Activated naive CD4-positive, alpha-beta T cell treated with anti-CD3 and anti-CD28 coated beads, Interleukin-2, amount 50 U/mL, for 72 hours (primary cell): ENCODE results near the gene ABCB11. TPM values are rescaled to one million over a fixed set of nuclear protein-coding genes. Genes with fewer than 3 reads are reported as not detected.
"Not testable (repeated sequence)": the region's sequence is repeated elsewhere in the genome, so short reads cannot be mapped to it uniquely, and the experiment has no call there.

ENCODE experiments used
- ATAC-seq, 2 donors: fragments of 150-1000 bp; cut with Tn5 transposase; 2 replicates each; pipeline ENCODE4 v1.10.0; 2021; ENCODE audit warnings: mild to moderate bottlenecking in 2 of 2, moderate library complexity in 2 of 2
- DNase-seq, 2 donors: peaks; one replicate each; pipeline ENCODE4 v3.0.0; 2021 to 2022; ENCODE audit warnings: low spot score in 2 of 2
- H3K27ac Mint-ChIP-seq, 2 donors: one replicate each; pipeline ENCODE4 v1.8.0; 2022; ENCODE audit warnings: mild to moderate bottlenecking in 2 of 2, mixed read lengths in 2 of 2
- H3K36me3 Mint-ChIP-seq, 2 donors: one replicate each; pipeline ENCODE4 v1.8.0; 2022; ENCODE audit warnings: mixed read lengths in 2 of 2
- H3K9me3 Mint-ChIP-seq, 2 donors: one replicate each; pipeline ENCODE4 v1.8.0; 2022; ENCODE audit warnings: mixed read lengths in 2 of 2
- total RNA-seq, 2 donors: library from RNA; stranded (reverse); gene quantifications; one replicate each; pipeline ENCODE4 v1.2.3, GENCODE V29; 2022

Gene ABCB11
- total RNA-seq, 2 donors from 2014 or later, result not detected

DNA sequence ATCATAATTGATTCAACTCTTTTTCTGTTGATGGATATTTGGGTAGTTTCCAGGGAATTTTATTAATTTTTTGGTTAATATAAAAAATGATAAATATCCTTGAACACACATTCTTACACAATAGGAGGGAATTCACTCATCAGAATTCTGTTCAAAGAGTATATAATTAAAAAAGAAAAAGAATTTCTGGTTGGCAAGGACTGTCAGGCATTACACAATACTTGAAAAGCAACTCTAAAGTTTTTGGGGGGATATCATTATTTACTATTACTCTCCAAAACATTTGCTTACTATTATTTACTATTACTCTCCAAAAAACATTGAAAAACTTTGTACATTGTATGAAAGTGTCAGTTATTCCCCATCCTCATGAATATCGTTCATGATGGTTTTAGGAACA, 92.1 kb downstream of the ABCB11 start:
- H3K27ac Mint-ChIP-seq, result no peak overlapping the region
- DNase-seq (no peak), ATAC-seq (no peak)

DNA sequence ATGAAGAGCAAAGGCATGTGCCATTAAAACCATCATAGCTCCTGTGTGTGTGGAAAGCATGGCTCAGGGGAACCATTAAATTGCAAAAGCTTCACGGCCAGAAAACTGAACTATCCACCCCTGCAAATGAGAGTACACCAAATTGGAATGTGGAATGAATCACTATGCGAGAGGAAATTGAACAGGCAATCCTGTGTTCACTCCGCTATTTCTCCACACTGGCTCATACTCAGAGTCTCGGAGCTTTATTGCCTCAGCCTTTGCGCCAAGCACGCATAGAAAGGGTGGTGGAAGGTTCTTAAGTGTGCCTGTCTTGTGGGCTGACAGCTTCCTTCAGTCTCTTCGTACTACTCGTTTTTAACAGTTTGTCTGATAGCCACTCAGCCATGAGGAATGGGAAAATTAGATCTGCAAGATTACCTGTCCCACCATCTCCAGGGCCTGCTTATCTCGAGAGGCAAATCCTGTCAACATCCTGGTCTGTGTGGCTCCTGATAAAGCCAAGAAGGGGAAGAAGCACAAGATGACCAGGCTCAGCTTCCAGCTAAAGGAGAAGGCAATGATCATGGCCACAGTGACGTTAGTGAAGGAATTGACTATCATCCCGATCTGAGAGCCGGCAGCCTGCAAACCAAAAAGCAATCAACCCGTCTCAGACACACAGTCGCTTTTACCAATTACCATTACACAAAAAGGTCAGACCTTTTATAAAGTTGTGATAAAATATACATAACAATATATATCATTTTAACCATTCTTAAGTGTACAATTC, 95.1 kb downstream of the ABCB11 start:
- no peak overlapping the region for H3K27ac Mint-ChIP-seq
- no peak for DNase-seq
- H3K9me3 Mint-ChIP-seq, result no peaks in the 10 kb centered on the region
- ATAC-seq, result no peak
- no peaks in the 10 kb centered on the region for H3K36me3 Mint-ChIP-seq

More for the DNA sequence above, 92.1 kb downstream of the ABCB11 start:
- H3K36me3 Mint-ChIP-seq, result no peaks in the 10 kb centered on the region
- no peaks in the 10 kb centered on the region for H3K9me3 Mint-ChIP-seq

DNA sequence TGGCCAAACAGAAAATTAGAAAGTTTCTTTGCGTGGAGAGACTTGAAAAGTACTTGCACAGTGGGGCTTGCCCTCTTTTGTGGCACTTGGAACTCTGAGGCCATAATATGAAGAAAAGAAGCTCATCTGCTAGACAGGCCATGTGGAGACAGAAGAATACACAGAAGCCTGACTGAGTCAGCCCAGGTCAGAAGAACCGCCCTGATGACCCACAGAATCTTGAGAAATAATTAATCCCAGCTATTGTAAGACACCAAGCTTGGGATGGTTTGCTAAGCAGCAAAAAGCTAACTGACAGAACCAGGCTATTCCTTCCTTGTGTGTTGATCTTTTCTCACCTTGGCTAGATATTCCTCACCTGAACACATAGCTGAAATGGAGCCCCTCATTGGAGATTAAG, 96.3 kb downstream of the ABCB11 start:
- ATAC-seq (no peak), DNase-seq (no peak)
- Mint-ChIP-seq H3K36me3 (no peaks in the 10 kb centered on the region), H3K27ac (no peak overlapping the region), H3K9me3 (no peaks in the 10 kb centered on the region)

DNA sequence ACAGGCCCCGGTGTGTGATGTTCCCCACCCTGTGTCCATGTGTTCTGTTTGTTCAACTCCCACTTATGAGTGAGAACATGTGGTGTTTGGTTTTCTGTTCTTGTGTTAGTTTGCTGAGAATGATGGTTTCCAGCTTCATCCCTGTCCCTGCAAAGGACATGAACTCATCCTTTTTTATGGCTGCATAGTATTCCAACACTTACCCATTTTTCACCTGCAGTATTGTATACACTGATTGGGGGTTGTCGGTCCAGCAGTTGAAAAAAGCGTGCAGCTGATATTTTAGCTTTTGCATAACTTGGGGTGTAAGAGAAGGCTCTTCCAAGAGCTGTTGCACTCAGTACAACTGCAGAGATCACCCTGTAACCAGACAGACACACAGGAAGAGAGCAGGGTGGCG, 99.0 kb downstream of the ABCB11 start:
- H3K27ac Mint-ChIP-seq, ATAC-seq, H3K9me3 Mint-ChIP-seq, DNase-seq, H3K36me3 Mint-ChIP-seq: not testable (repeated sequence)

DNA sequence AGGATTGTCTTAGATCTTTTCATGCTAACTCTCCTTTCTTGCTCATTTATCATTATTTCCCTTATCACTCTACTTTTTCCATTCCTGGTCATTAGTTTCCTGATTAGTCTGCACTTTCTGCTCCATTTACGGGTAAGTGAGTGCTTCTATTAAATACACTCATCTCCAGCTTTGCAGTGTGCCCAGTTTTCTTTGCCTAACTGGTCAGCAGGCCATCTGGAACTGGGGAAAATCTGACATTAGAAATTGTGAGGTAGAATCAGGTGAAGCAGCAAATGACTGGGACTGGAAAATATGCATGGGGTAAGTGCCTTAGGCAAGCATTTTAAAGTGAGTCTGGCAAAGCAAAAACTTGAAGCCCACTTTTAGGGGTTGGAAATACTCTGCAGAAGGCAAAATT, 100.9 kb downstream of the ABCB11 start:
- DNase-seq (no peak), ATAC-seq (no peak)
- no peak overlapping the region for H3K27ac Mint-ChIP-seq
- no peaks in the 10 kb centered on the region for H3K9me3 Mint-ChIP-seq
- no peaks in the 10 kb centered on the region for H3K36me3 Mint-ChIP-seq

DNA sequence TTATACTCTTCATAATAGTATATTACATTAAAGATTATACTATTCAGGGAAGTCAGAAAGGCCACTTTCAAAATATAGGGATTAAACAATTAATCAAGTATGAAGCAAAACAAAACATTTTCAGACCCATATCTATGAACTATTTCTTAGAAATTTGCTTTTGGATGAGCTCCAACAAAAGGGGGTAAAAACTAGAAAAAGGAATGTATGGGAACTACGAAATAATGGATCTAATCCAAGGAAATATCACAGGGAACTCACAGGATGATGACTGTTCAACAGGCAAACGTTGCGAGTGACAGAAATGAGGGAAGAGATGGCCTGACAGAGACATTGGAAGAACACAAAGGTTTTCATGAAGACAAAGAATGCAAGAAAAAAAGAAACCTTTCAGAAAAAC, 102.1 kb downstream of the ABCB11 start:
- no peaks in the 10 kb centered on the region for H3K36me3 Mint-ChIP-seq
- no peaks in the 10 kb centered on the region for H3K9me3 Mint-ChIP-seq
- DNase-seq (no peak), ATAC-seq (no peak)
- no peak overlapping the region for H3K27ac Mint-ChIP-seq

DNA sequence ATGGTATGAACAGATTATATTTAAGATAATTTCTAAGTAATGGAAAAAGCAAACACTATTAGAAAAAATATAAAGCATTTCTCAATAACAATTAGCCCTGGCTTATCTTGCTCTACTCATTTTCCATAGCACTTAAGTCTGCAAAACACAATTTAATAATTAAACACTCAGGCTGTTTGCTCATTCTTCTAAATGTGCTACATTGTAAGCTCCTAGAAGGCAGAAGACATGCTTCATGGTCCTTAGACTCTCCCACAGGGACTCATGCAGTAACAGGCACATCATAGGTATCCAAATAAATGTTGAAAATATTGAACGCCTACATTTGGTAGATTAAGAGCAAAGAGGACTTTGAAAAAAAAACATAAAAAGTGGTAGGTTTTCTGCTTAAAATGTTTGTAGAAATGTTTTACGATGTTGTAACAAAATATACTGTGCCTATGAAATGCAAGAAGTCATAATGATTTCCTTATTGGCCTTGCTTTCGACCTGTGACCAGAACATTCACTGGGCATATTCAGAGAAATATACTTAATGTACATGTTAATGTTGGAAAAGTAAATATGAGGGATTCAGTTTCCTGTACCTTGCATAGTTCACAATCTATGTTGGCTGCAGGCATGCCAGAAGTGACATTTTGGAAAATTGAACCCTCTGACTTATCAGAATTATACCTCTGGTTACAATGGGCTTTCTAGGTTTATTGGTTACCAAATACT, 102.9 kb downstream of the ABCB11 start:
- DNase-seq (no peak), ATAC-seq (no peak)
- H3K36me3 Mint-ChIP-seq, result no peaks in the 10 kb centered on the region
- no peaks in the 10 kb centered on the region for H3K9me3 Mint-ChIP-seq
- no peak overlapping the region for H3K27ac Mint-ChIP-seq

DNA sequence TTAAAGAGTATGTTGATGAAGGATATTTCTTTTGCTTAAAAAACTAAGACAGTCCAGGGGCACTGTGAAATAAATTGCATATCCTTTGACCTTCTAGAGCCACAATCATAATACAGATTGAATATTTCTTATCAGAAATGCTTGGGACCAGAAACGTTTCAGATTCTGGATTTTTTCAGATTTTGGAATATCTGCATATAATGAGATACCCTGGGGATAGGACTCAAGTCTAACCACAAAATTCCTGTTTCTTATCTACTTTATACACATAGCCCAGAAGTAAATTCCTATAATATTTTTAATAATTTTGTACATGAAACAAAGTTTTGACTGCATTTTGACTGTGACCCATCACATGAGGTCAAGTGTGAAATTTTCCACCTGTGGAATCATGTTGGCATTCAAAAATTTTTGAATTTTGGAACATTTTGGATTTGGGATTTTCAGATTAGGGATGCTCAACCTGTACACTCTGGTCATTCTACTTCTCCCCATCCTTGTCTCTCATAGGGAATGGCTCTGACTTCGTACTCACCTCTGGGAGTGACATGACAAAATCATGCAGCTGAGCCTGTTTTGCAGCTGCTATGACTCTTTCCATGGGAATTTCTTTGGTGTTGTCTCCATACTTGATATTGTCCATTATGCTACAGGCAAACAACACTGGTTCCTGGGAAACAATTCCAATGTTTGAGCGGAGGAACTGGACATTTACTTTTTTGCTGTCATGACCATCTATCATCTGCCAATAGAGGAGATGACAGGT, 104.3 kb downstream of the ABCB11 start:
- DNase-seq (no peak), ATAC-seq (no peak)
- Mint-ChIP-seq H3K36me3 (no peaks in the 10 kb centered on the region), H3K9me3 (no peaks in the 10 kb centered on the region), H3K27ac (no peak overlapping the region)

DNA sequence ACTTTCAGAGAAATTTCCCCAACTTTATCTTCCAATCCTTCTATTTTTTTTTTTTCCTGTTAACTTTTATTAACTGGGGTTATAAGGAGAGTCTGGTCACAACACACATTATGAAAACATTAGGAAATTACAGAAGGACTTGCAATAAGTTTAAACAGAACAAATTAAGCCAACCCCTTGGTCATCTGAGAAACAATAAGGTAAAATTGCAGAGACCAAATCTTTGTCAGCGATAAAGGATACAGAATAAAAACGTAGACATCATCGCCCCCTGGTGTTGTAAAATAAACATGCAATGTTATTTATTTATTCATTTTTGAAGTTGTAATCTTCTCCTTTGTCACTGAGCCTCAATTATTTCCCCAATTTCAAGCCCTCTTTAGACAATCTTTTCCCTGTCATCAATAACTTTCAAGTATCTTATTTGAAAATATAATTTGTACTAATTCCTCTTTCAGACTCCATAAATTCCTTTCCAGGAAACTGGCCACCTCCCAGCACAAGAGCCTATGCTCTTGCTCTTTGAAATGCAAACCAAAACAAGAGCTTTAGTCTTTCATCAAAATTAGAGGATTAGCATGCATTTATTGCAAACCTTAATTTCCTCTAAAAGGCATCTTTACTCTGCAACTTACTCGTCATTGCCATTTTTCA, 110.5 kb downstream of the ABCB11 start:
- peaks cover 0 to under 1% of the 10 kb centered on the region in 2 donors for H3K36me3 Mint-ChIP-seq
- DNase-seq (peak in 1 of 2 donors; percentile 15), ATAC-seq (no peak)
- no peak overlapping the region for H3K27ac Mint-ChIP-seq
- H3K9me3 Mint-ChIP-seq, result no peaks in the 10 kb centered on the region

DNA sequence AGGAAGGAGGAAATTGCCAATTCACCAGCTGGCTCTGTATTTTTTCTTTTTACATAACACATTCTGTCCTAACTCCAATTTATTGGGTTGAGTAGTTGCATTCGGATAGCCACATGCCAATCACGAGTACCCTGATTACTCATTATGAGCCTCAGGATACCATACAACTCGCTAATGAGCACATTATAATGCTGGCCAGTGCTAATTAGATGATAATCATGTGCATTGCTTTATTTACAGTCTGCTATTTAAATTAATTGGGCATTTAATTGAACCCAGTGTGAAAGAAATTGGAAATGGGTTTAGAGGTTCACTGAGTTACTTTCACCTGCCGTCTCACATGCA, 114.8 kb downstream of the ABCB11 start:
- Mint-ChIP-seq H3K36me3 (peaks cover 0 to 10% of the 10 kb centered on the region in 2 donors), H3K27ac (no peak overlapping the region), H3K9me3 (peaks cover 0 to 5% of the 10 kb centered on the region in 2 donors)
- DNase-seq (no peak), ATAC-seq (no peak)

DNA sequence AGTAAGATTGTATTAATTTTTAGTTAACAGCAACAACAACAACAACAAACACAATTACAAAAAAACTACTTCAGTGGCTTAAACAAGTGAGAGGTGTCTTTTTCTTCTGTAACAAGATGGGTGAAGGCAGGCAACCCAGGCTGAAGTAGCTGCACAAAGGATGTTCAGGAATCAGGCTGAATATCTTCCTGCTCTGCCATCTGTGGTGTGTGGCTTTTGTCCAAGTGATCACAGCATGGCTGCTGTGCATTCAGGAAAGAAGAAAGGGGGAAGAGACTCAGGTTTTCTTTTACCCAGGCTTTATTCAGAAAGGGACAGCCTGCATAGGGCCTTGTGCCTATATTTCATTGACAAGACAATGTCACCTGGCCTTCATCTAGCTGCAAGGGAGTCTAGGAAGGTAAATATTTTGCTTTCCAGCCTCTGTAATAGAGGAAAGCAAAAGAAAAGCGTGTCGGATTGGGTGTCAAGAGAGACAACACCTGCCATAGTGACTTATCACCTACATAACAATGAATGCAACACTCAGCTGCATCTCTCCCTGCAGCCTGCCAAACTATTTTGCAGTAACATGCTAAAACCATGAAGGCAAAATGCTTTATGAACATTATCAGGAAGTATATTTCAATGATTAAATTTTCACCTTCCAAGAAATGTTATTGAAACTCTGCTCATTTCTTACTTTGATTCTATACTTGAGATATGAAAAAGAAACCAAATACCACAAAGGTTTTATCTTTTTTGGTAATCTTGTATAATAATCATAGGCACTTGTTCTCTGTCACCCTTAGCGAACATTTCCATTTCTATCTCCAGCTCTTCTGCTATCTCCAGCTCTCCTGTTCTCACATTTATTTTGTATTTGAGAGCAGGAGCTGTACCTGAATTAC, 115.4 kb downstream of the ABCB11 start:
- DNase-seq (no peak), ATAC-seq (peak; percentile 48 to 77)
- Mint-ChIP-seq H3K36me3 (peaks cover 0 to 10% of the 10 kb centered on the region in 2 donors), H3K9me3 (peaks cover 0 to 5% of the 10 kb centered on the region in 2 donors), H3K27ac (no peak overlapping the region)

DNA sequence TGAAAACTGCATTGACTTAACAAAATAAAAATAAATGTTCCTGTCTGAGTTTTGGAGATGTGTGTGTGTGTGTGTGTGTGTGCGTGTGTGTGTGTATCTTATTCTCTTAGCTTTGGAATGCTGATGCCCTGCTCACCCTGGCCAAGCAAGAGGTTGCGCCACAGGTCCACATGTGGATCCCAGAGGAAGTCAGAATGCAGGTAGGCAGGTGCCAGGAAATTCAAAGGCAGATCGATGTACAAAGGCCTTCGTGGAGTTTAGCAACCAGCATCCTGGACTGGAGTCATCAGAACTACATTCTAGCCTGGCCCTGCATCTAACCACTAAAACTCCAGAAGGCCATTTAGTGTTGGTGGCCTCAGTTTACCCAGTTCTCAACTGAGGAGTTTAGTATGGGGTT, 117.6 kb downstream of the ABCB11 start:
- no peak for ATAC-seq
- H3K36me3 Mint-ChIP-seq, result peaks cover 0 to 10% of the 10 kb centered on the region in 2 donors
- no peak overlapping the region for H3K27ac Mint-ChIP-seq
- H3K9me3 Mint-ChIP-seq, result peaks cover 0 to 5% of the 10 kb centered on the region in 2 donors
- DNase-seq, result no peak

DNA sequence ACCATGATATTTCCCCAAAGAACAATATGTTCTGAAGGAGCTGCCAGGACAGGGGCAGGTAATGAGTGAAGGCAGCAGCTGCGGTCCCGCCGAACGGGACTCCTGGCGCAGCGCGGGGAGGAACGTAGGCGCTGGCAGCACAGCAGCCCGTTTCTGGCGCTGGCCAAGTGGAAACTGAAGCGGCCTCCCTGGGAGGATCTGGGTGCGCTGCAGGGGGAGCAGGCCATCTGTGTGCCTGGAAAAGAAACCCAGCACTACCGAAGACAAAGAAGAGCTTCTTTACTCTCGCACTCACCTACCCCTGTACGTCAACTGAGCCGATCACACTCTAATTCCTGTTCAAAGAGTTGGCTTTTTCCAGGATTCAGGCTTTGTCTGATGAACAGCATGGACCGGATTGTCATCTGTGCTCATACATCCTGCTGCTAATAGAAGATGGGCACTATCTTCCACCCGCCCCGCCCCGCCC, 118.2 kb downstream of the ABCB11 start:
- peaks cover 0 to 5% of the 10 kb centered on the region in 2 donors for H3K9me3 Mint-ChIP-seq
- H3K27ac Mint-ChIP-seq, result no peak overlapping the region
- no peak for ATAC-seq
- peak in 1 of 2 donors; percentile 5 for DNase-seq
- H3K36me3 Mint-ChIP-seq, result peaks cover 0 to 10% of the 10 kb centered on the region in 2 donors

DNA sequence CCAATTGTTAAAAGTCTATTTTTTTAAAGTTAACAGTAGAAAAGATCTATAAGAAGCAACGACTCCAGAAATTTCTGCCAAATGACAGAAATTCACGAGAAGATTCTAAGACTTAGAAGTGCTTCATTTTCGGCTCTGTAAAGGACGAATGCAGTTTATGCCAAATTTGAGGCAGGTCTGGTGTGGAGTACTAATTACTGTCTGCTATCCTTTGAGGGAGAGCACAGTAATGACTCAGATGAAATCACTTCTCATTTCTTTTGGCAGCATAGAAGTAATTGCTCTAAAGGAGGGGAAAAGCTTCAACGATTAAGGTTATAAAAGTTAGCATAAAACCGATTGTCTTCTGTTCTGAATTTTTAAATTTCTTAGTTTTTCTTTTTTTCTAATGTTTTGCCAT, 118.7 kb downstream of the ABCB11 start:
- Mint-ChIP-seq H3K27ac (no peak overlapping the region), H3K9me3 (peaks cover 0 to 5% of the 10 kb centered on the region in 2 donors), H3K36me3 (peaks cover 0 to 10% of the 10 kb centered on the region in 2 donors)
- DNase-seq, result no peak
- ATAC-seq, result no peak

DNA sequence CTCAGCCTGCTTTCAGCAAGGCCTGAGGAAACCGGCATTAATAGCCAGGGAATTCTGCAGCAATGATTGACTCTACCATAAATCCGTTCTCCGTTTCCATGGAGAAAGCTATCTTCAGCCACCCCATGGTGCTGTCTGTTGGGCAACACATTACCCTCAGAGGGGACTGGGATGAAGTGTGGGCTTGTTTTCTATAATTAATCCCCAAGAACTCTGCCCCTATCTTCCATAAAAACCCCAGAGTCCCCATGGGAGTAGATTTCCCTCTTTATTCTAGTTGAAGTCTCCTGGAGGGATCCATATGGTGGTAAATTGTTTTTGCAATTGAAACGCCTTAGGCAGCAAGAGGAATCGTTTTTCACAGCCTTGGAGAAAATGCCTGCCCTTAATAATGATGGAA, 120.8 kb downstream of the ABCB11 start:
- H3K27ac Mint-ChIP-seq, result no peak overlapping the region

More for the DNA sequence above, 120.8 kb downstream of the ABCB11 start:
- DNase-seq, result no peak
- Mint-ChIP-seq H3K36me3 (peaks cover 0 to 6% of the 10 kb centered on the region in 2 donors), H3K9me3 (peaks cover 0 to 5% of the 10 kb centered on the region in 2 donors)
- ATAC-seq, result no peak
